Measurements from ENCODE around the gene VPS8. TPM values are rescaled to one million over a fixed set of nuclear protein-coding genes. Genes with fewer than 3 reads are reported as not detected.
"Not testable (repeated sequence)": the region's sequence is repeated elsewhere in the genome, so short reads cannot be mapped to it uniquely, and the experiment has no call there.

Gene VPS8
- total and polyA plus RNA-seq, 4 donors = 6.8 to 108 (median 38.0) TPM

DNA sequence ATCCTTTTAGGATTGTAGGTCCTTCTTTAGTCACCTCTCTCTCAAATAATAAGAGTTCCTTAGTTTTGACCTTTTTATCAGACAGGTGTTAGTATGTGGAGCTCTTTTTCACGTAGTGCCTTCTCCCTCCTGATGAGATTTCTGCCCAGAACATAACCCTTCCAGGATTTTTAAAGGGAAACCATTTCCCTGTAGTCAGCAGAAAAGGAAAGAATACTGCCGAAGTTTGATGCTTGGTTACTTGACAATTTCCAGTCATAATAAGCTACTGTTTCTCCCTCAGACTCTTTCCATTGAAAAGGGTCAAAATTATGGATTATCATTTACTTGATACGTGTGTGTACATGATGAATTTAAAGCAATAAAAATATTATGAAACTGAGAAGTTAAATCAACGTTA, 73.1 kb downstream of the VPS8 start:
- WGBS, 2 donors = 88 to 89% methylated on average over 4 of the region's 4 CpGs
- Histone ChIP-seq H3K27me3 (ENCODE audit: control insufficient read depth in 1 of 2, insufficient read depth in 2 of 2, low read length in 1 of 2) (no peaks in the 10 kb centered on the region), H3K27ac (ENCODE audit: low read depth in 1 of 2, low read length in 2 of 2) (no peak overlapping the region), H3K36me3 (ENCODE audit: control insufficient read depth in 1 of 2, insufficient read depth in 2 of 2, low read length in 1 of 2) (no peaks in the 10 kb centered on the region), H3K4me1 (ENCODE audit: control insufficient read depth in 1 of 2, insufficient read depth in 2 of 2, low read length in 2 of 2) (no peaks in the 10 kb centered on the region), H3K4me3 (ENCODE audit: low read length in 2 of 2) (no peak overlapping the region), H3K9me3 (ENCODE audit: control insufficient read depth, low read length) (no peaks in the 10 kb centered on the region)
- intact Hi-C loops (cut with DNase I) = no loop called here
- no peak for ATAC-seq (ENCODE audit: low FRiP score)
- DNase-seq = no peak

DNA sequence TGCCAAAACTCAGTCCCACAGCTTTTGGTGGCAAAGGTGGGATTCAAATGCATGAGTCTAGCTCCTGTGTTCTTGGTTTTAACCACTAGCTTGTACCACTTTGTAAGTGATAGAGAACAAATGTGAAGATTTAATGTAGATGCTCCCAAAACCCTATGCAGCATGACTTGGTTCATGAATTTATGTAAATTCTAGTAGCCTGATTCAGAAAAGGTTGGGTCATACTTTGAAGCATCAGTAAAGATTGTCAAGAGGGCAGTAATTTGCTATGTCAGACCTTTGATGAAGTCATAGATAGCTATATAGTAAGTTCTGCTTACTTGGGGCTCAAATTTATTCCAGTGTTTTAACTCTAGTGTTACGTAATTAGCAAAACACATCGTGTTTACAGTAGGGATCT, 75.6 kb downstream of the VPS8 start:
- intact Hi-C loops (cut with DNase I) = no loop called here
- H3K27me3 ChIP-seq (ENCODE audit: control insufficient read depth in 1 of 2, insufficient read depth in 2 of 2, low read length in 1 of 2) = no peaks in the 10 kb centered on the region
- no peaks in the 10 kb centered on the region for H3K9me3 ChIP-seq (ENCODE audit: control insufficient read depth, low read length)
- H3K27ac ChIP-seq (ENCODE audit: low read depth in 1 of 2, low read length in 2 of 2) = no peak overlapping the region
- no peak overlapping the region for H3K4me3 ChIP-seq (ENCODE audit: low read length in 2 of 2)
- H3K4me1 ChIP-seq (ENCODE audit: control insufficient read depth in 1 of 2, insufficient read depth in 2 of 2, low read length in 2 of 2) = no peaks in the 10 kb centered on the region
- no peak for DNase-seq
- 95 to 98% methylated on average over 2 of the region's 2 CpGs for WGBS, 2 donors
- ATAC-seq (ENCODE audit: low FRiP score) = no peak
- H3K36me3 ChIP-seq (ENCODE audit: control insufficient read depth in 1 of 2, insufficient read depth in 2 of 2, low read length in 1 of 2) = no peaks in the 10 kb centered on the region

DNA sequence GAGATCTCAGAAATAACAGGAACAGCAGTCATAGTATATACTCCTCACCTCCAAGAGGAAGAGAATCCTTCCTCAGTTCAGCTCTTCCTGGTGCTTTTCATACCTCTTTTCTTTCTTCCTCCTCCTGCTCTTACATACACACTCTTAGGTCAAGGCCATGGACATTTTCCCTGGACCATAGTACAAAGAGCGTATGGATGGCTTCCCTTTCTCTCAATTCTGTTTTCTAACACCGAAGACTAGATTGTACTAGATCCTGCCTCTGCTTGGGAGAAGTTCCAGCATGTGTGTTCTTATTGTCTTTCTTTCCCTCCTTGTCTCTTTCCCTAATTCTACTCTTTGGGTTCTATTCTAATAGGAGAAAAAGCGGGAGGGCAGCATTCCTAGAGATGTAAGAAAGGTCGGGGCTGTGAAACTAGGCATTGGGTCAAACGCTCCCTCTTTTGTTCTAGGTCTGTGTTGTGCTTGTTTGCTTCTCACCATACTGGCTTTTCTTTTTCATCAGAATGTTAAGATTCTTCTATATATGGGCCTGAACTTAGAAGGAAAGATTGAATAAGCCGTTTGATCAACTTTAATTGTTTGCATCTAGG, 77.4 kb downstream of the VPS8 start:
- H3K9me3 ChIP-seq (ENCODE audit: control insufficient read depth, low read length) = no peaks in the 10 kb centered on the region
- WGBS, 2 donors = 88 to 93% methylated on average over 6 of the region's 6 CpGs
- intact Hi-C loops (cut with DNase I) = no loop called here
- ATAC-seq (ENCODE audit: low FRiP score) (no peak), DNase-seq (no peak)
- H3K4me3 ChIP-seq (ENCODE audit: low read length in 2 of 2) = no peak overlapping the region
- no peaks in the 10 kb centered on the region for H3K4me1 ChIP-seq (ENCODE audit: control insufficient read depth in 1 of 2, insufficient read depth in 2 of 2, low read length in 2 of 2)
- H3K27ac ChIP-seq (ENCODE audit: low read depth in 1 of 2, low read length in 2 of 2) = no peak overlapping the region
- no peaks in the 10 kb centered on the region for H3K27me3 ChIP-seq (ENCODE audit: control insufficient read depth in 1 of 2, insufficient read depth in 2 of 2, low read length in 1 of 2)
- H3K36me3 ChIP-seq (ENCODE audit: control insufficient read depth in 1 of 2, insufficient read depth in 2 of 2, low read length in 1 of 2) = no peaks in the 10 kb centered on the region

DNA sequence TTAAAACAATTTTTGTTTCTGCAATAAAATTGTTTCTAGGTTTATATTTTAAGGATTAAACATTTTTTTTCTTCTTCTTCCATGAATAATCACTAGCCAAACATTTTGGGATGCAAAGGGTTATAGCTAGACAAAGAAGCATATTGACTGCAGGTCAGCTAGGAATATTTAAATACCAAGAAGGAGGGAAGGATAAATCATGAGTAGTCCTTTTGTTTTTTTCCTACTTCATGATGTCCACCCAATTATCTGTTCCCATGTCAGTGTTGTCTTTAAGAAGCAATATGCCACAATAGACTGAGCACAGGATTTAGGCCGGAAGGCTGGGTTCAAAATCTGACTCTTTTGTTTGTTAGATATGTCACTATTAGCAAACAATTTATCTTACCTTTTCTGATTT, 82.1 kb downstream of the VPS8 start:
- ATAC-seq (ENCODE audit: low FRiP score) (no peak), DNase-seq (no peak)
- Histone ChIP-seq H3K9me3 (ENCODE audit: control insufficient read depth, low read length) (no peaks in the 10 kb centered on the region), H3K4me1 (ENCODE audit: control insufficient read depth in 1 of 2, insufficient read depth in 2 of 2, low read length in 2 of 2) (no peaks in the 10 kb centered on the region), H3K4me3 (ENCODE audit: low read length in 2 of 2) (no peak overlapping the region), H3K27me3 (ENCODE audit: control insufficient read depth in 1 of 2, insufficient read depth in 2 of 2, low read length in 1 of 2) (no peaks in the 10 kb centered on the region), H3K36me3 (ENCODE audit: control insufficient read depth in 1 of 2, insufficient read depth in 2 of 2, low read length in 1 of 2) (no peaks in the 10 kb centered on the region), H3K27ac (ENCODE audit: low read depth in 1 of 2, low read length in 2 of 2) (no peak overlapping the region)
- WGBS, 2 donors = 96 to 99% methylated on average over 1 of the region's 1 CpG
- intact Hi-C loops (cut with DNase I) = no loop called here

DNA sequence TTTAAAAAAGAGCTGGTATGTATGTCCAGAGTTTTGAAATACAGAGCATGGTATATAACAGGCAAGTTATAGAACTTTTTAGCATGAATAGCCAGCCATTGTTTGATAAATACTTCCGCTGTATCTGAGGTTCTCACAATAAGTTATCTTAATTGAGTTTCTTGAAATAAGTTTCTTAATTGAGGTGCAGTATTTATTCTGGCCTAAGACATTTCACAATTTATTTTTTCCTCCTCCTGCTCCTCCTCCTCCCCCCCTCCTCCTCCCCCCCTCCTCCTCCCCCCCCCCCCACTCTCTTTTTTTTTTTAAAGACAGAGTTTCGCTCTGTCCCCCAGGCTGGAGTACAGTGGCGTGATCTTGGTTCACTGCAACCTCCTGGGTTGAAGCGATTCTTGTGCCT, 83.4 kb downstream of the VPS8 start:
- no peak overlapping the region for H3K4me3 ChIP-seq (ENCODE audit: low read length in 2 of 2)
- H3K4me1 ChIP-seq (ENCODE audit: control insufficient read depth in 1 of 2, insufficient read depth in 2 of 2, low read length in 2 of 2) = no peaks in the 10 kb centered on the region
- no peak overlapping the region for H3K27ac ChIP-seq (ENCODE audit: low read depth in 1 of 2, low read length in 2 of 2)
- no peaks in the 10 kb centered on the region for H3K27me3 ChIP-seq (ENCODE audit: control insufficient read depth in 1 of 2, insufficient read depth in 2 of 2, low read length in 1 of 2)
- ATAC-seq (ENCODE audit: low FRiP score) (no peak), DNase-seq (no peak)
- intact Hi-C loops (cut with DNase I) = no loop called here
- no peaks in the 10 kb centered on the region for H3K36me3 ChIP-seq (ENCODE audit: control insufficient read depth in 1 of 2, insufficient read depth in 2 of 2, low read length in 1 of 2)
- WGBS, 2 donors = 94 to 95% methylated on average over 3 to 4 of the region's 4 CpGs
- no peaks in the 10 kb centered on the region for H3K9me3 ChIP-seq (ENCODE audit: control insufficient read depth, low read length)

DNA sequence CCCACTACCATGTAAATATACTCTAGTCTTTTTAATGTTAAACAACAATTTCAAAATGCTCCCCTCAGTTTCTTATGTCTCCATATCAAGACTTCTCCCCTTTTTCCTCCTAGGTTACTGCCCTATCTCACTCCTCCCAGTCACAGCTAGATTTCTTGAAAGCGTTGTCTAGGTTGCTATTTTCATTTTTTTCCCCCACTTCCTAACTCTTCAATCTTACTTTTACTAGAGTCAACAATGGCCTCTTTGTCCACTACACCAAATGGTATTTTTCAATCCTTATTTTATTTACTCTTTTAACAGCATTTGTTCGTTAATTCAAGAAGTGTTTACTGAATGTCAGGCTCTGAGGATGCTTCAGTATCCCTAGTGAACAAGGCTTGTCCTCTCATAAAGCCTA, 84.4 kb downstream of the VPS8 start:
- no peaks in the 10 kb centered on the region for H3K36me3 ChIP-seq (ENCODE audit: control insufficient read depth in 1 of 2, insufficient read depth in 2 of 2, low read length in 1 of 2)
- ATAC-seq (ENCODE audit: low FRiP score) (no peak), DNase-seq (no peak)
- WGBS, 2 donors = 94 to 95% methylated on average over 2 of the region's 2 CpGs
- no peaks in the 10 kb centered on the region for H3K27me3 ChIP-seq (ENCODE audit: control insufficient read depth in 1 of 2, insufficient read depth in 2 of 2, low read length in 1 of 2)
- H3K27ac ChIP-seq (ENCODE audit: low read depth in 1 of 2, low read length in 2 of 2) = no peak overlapping the region
- no peaks in the 10 kb centered on the region for H3K9me3 ChIP-seq (ENCODE audit: control insufficient read depth, low read length)
- intact Hi-C loops (cut with DNase I) = no loop called here
- H3K4me3 ChIP-seq (ENCODE audit: low read length in 2 of 2) = no peak overlapping the region
- H3K4me1 ChIP-seq (ENCODE audit: control insufficient read depth in 1 of 2, insufficient read depth in 2 of 2, low read length in 2 of 2) = no peaks in the 10 kb centered on the region

DNA sequence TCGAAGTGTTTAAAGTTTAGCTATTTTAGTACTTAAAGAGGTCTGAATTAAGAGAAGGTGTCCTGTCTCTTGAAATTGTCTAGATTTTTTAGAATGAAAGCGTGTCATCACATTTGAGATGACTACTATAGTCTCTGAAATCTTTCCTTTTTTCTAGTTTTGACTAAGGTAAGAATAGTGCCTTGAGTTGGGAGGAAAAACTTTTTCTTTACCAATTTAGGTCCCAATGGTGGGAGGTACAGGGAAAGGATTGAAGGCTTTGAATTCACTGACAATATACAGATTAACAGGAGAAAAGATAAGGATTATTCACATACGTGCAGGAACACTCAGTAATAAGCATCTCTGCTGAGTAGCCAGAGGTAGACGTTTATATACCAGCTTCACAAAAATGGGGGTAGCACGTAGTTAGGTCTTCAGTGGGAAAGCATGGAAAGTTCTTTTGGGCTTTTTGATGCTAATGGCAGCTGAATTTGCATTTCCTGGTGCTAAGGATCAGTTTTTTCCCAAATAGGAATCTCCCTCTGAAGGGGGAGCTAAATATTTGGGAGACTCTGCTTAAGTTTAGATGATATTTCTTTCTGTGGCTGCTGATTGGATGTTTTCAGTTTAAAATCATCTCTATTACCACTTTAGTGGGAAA, 88.1 kb downstream of the VPS8 start:
- ATAC-seq (ENCODE audit: low FRiP score) (no peak), DNase-seq (no peak)
- WGBS, 2 donors = 84 to 88% methylated on average over 5 of the region's 5 CpGs
- Histone ChIP-seq H3K27me3 (ENCODE audit: control insufficient read depth in 1 of 2, insufficient read depth in 2 of 2, low read length in 1 of 2) (no peaks in the 10 kb centered on the region), H3K36me3 (ENCODE audit: control insufficient read depth in 1 of 2, insufficient read depth in 2 of 2, low read length in 1 of 2) (no peaks in the 10 kb centered on the region), H3K9me3 (ENCODE audit: control insufficient read depth, low read length) (no peaks in the 10 kb centered on the region), H3K4me1 (ENCODE audit: control insufficient read depth in 1 of 2, insufficient read depth in 2 of 2, low read length in 2 of 2) (no peaks in the 10 kb centered on the region), H3K27ac (ENCODE audit: low read depth in 1 of 2, low read length in 2 of 2) (no peak overlapping the region), H3K4me3 (ENCODE audit: low read length in 2 of 2) (no peak overlapping the region)
- intact Hi-C loops (cut with DNase I) = no loop called here

DNA sequence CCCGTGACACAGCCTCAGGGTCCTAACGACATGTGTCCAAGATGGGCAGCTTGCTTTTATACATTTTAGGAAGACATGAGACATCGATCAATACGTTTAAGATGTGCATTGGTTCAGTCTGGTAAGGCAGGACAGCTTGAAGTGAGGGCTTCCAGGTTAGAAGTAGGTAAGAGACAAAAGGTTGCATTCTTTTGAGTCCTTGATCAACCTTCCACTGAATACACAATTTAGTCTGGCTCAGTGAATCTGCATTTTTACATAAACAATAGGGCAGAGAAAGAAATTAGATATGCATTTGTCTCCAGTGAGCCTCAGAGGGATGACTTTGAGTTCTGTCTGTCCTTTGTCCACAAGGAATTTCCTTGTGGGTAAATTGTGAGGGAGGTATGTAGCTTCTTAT, 95.1 kb downstream of the VPS8 start:
- intact Hi-C loops (cut with DNase I); DNase-seq: not testable (repeated sequence)

More for the DNA sequence above, 95.1 kb downstream of the VPS8 start:
- not testable (repeated sequence) for H3K4me1 ChIP-seq (ENCODE audit: control insufficient read depth in 1 of 2, insufficient read depth in 2 of 2, low read length in 2 of 2); H3K36me3 ChIP-seq (ENCODE audit: control insufficient read depth in 1 of 2, insufficient read depth in 2 of 2, low read length in 1 of 2); H3K27me3 ChIP-seq (ENCODE audit: control insufficient read depth in 1 of 2, insufficient read depth in 2 of 2, low read length in 1 of 2); H3K4me3 ChIP-seq (ENCODE audit: low read length in 2 of 2); H3K9me3 ChIP-seq (ENCODE audit: control insufficient read depth, low read length); H3K27ac ChIP-seq (ENCODE audit: low read depth in 1 of 2, low read length in 2 of 2); ATAC-seq (ENCODE audit: low FRiP score)
- 97 to 98% methylated on average over 4 of the region's 4 CpGs for WGBS, 2 donors
